ENCODE data around the gene IGF2BP2. TPM values are rescaled to one million over a fixed set of nuclear protein-coding genes. Genes with fewer than 3 reads are reported as not detected.
"Not testable (repeated sequence)": the region's sequence is repeated elsewhere in the genome, so short reads cannot be mapped to it uniquely, and the experiment has no call there.

Gene IGF2BP2
- total and polyA plus RNA-seq, 4 donors: 0.18 to 17.5 (median 6.1) TPM

- intact Hi-C loops (cut with DNase I): no loop called here
- Histone ChIP-seq H3K4me1 (ENCODE audit: control insufficient read depth in 1 of 2, insufficient read depth in 2 of 2, low read length in 2 of 2) (no peaks in the 10 kb centered on the region), H3K36me3 (ENCODE audit: control insufficient read depth in 1 of 2, insufficient read depth in 2 of 2, low read length in 1 of 2) (no peaks in the 10 kb centered on the region), H3K9me3 (ENCODE audit: control insufficient read depth, low read length) (no peaks in the 10 kb centered on the region), H3K4me3 (ENCODE audit: low read length in 2 of 2) (no peak overlapping the region), H3K27me3 (ENCODE audit: control insufficient read depth in 1 of 2, insufficient read depth in 2 of 2, low read length in 1 of 2) (no peaks in the 10 kb centered on the region), H3K27ac (ENCODE audit: low read depth in 1 of 2, low read length in 2 of 2) (no peak overlapping the region)
- no peak for ATAC-seq (ENCODE audit: low FRiP score)
- DNase-seq: no peak
- 68 to 72% methylated on average over 7 of the region's 7 CpGs for WGBS, 2 donors
Measured at GRCh38 chr3:185796431-185797107, 28.3 kb downstream of the IGF2BP2 start.

GRCh38 chr3:185793381-185793780, 31.5 kb downstream of the IGF2BP2 start:
- Histone ChIP-seq H3K4me1 (ENCODE audit: control insufficient read depth in 1 of 2, insufficient read depth in 2 of 2, low read length in 2 of 2) (no peaks in the 10 kb centered on the region), H3K27ac (ENCODE audit: low read depth in 1 of 2, low read length in 2 of 2) (no peak overlapping the region), H3K27me3 (ENCODE audit: control insufficient read depth in 1 of 2, insufficient read depth in 2 of 2, low read length in 1 of 2) (no peaks in the 10 kb centered on the region), H3K4me3 (ENCODE audit: low read length in 2 of 2) (no peak overlapping the region), H3K9me3 (ENCODE audit: control insufficient read depth, low read length) (peaks cover 1% of the 10 kb centered on the region), H3K36me3 (ENCODE audit: control insufficient read depth in 1 of 2, insufficient read depth in 2 of 2, low read length in 1 of 2) (no peaks in the 10 kb centered on the region)
- WGBS, 2 donors: 82 to 85% methylated on average over 4 of the region's 4 CpGs
- ATAC-seq (ENCODE audit: low FRiP score) (no peak), DNase-seq (no peak)
- intact Hi-C loops (cut with DNase I): no loop called here

- intact Hi-C loops (cut with DNase I): no loop called here
- H3K27ac ChIP-seq (ENCODE audit: low read depth in 1 of 2, low read length in 2 of 2): no peak overlapping the region
- DNase-seq (no peak), ATAC-seq (ENCODE audit: low FRiP score) (no peak)
- 93 to 96% methylated on average over 3 of the region's 3 CpGs for WGBS, 2 donors
- no peaks in the 10 kb centered on the region for H3K4me1 ChIP-seq (ENCODE audit: control insufficient read depth in 1 of 2, insufficient read depth in 2 of 2, low read length in 2 of 2)
- no peaks in the 10 kb centered on the region for H3K36me3 ChIP-seq (ENCODE audit: control insufficient read depth in 1 of 2, insufficient read depth in 2 of 2, low read length in 1 of 2)
- H3K4me3 ChIP-seq (ENCODE audit: low read length in 2 of 2): no peak overlapping the region
- H3K27me3 ChIP-seq (ENCODE audit: control insufficient read depth in 1 of 2, insufficient read depth in 2 of 2, low read length in 1 of 2): no peaks in the 10 kb centered on the region
- H3K9me3 ChIP-seq (ENCODE audit: control insufficient read depth, low read length): peaks cover 1% of the 10 kb centered on the region
Measured at GRCh38 chr3:185792955-185793354, 31.9 kb downstream of the IGF2BP2 start.

- 74 to 82% methylated on average over 5 of the region's 5 CpGs for WGBS, 2 donors
- Histone ChIP-seq H3K27ac (ENCODE audit: low read depth in 1 of 2, low read length in 2 of 2) (no peak overlapping the region), H3K36me3 (ENCODE audit: control insufficient read depth in 1 of 2, insufficient read depth in 2 of 2, low read length in 1 of 2) (no peaks in the 10 kb centered on the region), H3K9me3 (ENCODE audit: control insufficient read depth, low read length) (peaks cover 1% of the 10 kb centered on the region), H3K4me1 (ENCODE audit: control insufficient read depth in 1 of 2, insufficient read depth in 2 of 2, low read length in 2 of 2) (no peaks in the 10 kb centered on the region), H3K27me3 (ENCODE audit: control insufficient read depth in 1 of 2, insufficient read depth in 2 of 2, low read length in 1 of 2) (no peaks in the 10 kb centered on the region), H3K4me3 (ENCODE audit: low read length in 2 of 2) (no peak overlapping the region)
- ATAC-seq (ENCODE audit: low FRiP score) (no peak), DNase-seq (no peak)
- intact Hi-C loops (cut with DNase I): no loop called here
Measured at GRCh38 chr3:185789891-185790830, 34.7 kb downstream of the IGF2BP2 start.

GRCh38 chr3:185789134-185789533, 35.7 kb downstream of the IGF2BP2 start:
- DNase-seq (no peak), ATAC-seq (ENCODE audit: low FRiP score) (no peak)
- WGBS, 2 donors: 95 to 98% methylated on average over 2 of the region's 2 CpGs
- Histone ChIP-seq H3K36me3 (ENCODE audit: control insufficient read depth in 1 of 2, insufficient read depth in 2 of 2, low read length in 1 of 2) (no peaks in the 10 kb centered on the region), H3K27ac (ENCODE audit: low read depth in 1 of 2, low read length in 2 of 2) (no peak overlapping the region), H3K9me3 (ENCODE audit: control insufficient read depth, low read length) (peaks cover 1% of the 10 kb centered on the region), H3K27me3 (ENCODE audit: control insufficient read depth in 1 of 2, insufficient read depth in 2 of 2, low read length in 1 of 2) (no peaks in the 10 kb centered on the region), H3K4me1 (ENCODE audit: control insufficient read depth in 1 of 2, insufficient read depth in 2 of 2, low read length in 2 of 2) (no peaks in the 10 kb centered on the region), H3K4me3 (ENCODE audit: low read length in 2 of 2) (no peak overlapping the region)
- intact Hi-C loops (cut with DNase I): no loop called here

- no peak for DNase-seq
- no peaks in the 10 kb centered on the region for H3K27me3 ChIP-seq (ENCODE audit: control insufficient read depth in 1 of 2, insufficient read depth in 2 of 2, low read length in 1 of 2)
- WGBS, 2 donors: 97 to 100% methylated on average over 2 of the region's 2 CpGs
- no peak for ATAC-seq (ENCODE audit: low FRiP score)
- no peaks in the 10 kb centered on the region for H3K4me1 ChIP-seq (ENCODE audit: control insufficient read depth in 1 of 2, insufficient read depth in 2 of 2, low read length in 2 of 2)
- no peak overlapping the region for H3K27ac ChIP-seq (ENCODE audit: low read depth in 1 of 2, low read length in 2 of 2)
- peaks cover 1% of the 10 kb centered on the region for H3K9me3 ChIP-seq (ENCODE audit: control insufficient read depth, low read length)
- H3K36me3 ChIP-seq (ENCODE audit: control insufficient read depth in 1 of 2, insufficient read depth in 2 of 2, low read length in 1 of 2): no peaks in the 10 kb centered on the region
- intact Hi-C loops (cut with DNase I): no loop called here
- H3K4me3 ChIP-seq (ENCODE audit: low read length in 2 of 2): no peak overlapping the region
Measured at GRCh38 chr3:185788292-185788691, 36.5 kb downstream of the IGF2BP2 start.

GRCh38 chr3:185786956-185787877, 37.6 kb downstream of the IGF2BP2 start:
- intact Hi-C loops (cut with DNase I): no loop called here

GRCh38 chr3:185786258-185786657, 38.6 kb downstream of the IGF2BP2 start:
- H3K27me3 ChIP-seq (ENCODE audit: control insufficient read depth in 1 of 2, insufficient read depth in 2 of 2, low read length in 1 of 2); intact Hi-C loops (cut with DNase I); DNase-seq; H3K27ac ChIP-seq (ENCODE audit: low read depth in 1 of 2, low read length in 2 of 2); H3K36me3 ChIP-seq (ENCODE audit: control insufficient read depth in 1 of 2, insufficient read depth in 2 of 2, low read length in 1 of 2); H3K4me3 ChIP-seq (ENCODE audit: low read length in 2 of 2); ATAC-seq (ENCODE audit: low FRiP score); H3K9me3 ChIP-seq (ENCODE audit: control insufficient read depth, low read length); H3K4me1 ChIP-seq (ENCODE audit: control insufficient read depth in 1 of 2, insufficient read depth in 2 of 2, low read length in 2 of 2): not testable (repeated sequence)
- 91 to 92% methylated on average over 8 of the region's 8 CpGs for WGBS, 2 donors

More at GRCh38 chr3:185786956-185787877, 37.6 kb downstream of the IGF2BP2 start:
- Histone ChIP-seq H3K36me3 (ENCODE audit: control insufficient read depth in 1 of 2, insufficient read depth in 2 of 2, low read length in 1 of 2) (no peaks in the 10 kb centered on the region), H3K4me1 (ENCODE audit: control insufficient read depth in 1 of 2, insufficient read depth in 2 of 2, low read length in 2 of 2) (no peaks in the 10 kb centered on the region), H3K27ac (ENCODE audit: low read depth in 1 of 2, low read length in 2 of 2) (no peak overlapping the region), H3K27me3 (ENCODE audit: control insufficient read depth in 1 of 2, insufficient read depth in 2 of 2, low read length in 1 of 2) (no peaks in the 10 kb centered on the region), H3K9me3 (ENCODE audit: control insufficient read depth, low read length) (peaks cover 1% of the 10 kb centered on the region), H3K4me3 (ENCODE audit: low read length in 2 of 2) (no peak overlapping the region)
- DNase-seq (no peak), ATAC-seq (ENCODE audit: low FRiP score) (no peak)
- WGBS, 2 donors: 85% methylated on average over 20 of the region's 20 CpGs
